ENCODE results near the gene PIK3IP1.
"Not testable (repeated sequence)": the region's sequence is repeated elsewhere in the genome, so short reads cannot be mapped to it uniquely, and the experiment has no call there.

The PIK3IP1 gene

GRCh38 chr22:31248965-31249958 lies 43.0 kb downstream of the PIK3IP1 start:
- no peak for DNase-seq (ENCODE audit: low read depth)
- TF ChIP-seq, protein P1, sequence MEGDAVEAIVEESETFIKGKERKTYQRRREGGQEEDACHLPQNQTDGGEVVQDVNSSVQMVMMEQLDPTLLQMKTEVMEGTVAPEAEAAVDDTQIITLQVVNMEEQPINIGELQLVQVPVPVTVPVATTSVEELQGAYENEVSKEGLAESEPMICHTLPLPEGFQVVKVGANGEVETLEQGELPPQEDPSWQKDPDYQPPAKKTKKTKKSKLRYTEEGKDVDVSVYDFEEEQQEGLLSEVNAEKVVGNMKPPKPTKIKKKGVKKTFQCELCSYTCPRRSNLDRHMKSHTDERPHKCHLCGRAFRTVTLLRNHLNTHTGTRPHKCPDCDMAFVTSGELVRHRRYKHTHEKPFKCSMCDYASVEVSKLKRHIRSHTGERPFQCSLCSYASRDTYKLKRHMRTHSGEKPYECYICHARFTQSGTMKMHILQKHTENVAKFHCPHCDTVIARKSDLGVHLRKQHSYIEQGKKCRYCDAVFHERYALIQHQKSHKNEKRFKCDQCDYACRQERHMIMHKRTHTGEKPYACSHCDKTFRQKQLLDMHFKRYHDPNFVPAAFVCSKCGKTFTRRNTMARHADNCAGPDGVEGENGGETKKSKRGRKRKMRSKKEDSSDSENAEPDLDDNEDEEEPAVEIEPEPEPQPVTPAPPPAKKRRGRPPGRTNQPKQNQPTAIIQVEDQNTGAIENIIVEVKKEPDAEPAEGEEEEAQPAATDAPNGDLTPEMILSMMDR (conservative IDR thresholded peaks at IDR 0.05; ENCODE audit: low read depth, low read length): no peak
- peak overlapping the region; percentile 86 for H3K4me3 ChIP-seq (ENCODE audit: low read length)

DNA sequence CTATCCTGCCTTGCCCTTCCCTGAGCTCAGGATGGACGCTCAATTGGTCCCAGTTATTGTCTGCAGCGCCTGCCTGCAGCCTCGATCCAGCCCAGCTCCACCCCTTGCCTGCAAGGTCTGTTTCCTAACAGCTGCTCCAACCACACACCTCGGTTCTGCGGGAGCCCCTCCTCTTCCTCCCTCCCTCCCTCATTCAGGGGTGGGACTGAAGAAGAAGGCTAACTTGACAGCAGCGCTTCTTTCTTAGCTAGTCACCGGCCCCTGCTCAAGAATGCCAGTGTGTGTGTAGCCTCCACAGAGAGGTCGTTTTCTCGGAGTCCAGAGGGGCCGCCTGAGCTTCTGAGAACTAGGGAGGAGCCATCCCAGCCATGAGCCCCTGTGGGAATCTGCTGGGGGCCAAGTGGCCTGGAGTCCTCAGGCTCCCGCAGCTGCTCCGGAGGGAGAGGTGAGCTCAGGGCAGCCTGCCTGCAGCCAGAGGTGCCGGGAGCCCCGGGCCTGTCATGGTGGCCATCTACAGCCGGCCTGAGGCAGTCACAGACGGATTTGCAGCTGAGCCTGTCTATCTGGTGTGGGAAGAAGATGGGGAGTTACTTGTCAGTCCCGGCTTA lies 44.0 kb downstream of the PIK3IP1 start:
- DNase-seq (ENCODE audit: low read depth): peak; percentile 81
- H3K4me3 ChIP-seq (ENCODE audit: low read length): peak overlapping the region; percentile 86
- TF ChIP-seq, protein P1 (conservative IDR thresholded peaks at IDR 0.05; ENCODE audit: low read depth, low read length): no peak

DNA sequence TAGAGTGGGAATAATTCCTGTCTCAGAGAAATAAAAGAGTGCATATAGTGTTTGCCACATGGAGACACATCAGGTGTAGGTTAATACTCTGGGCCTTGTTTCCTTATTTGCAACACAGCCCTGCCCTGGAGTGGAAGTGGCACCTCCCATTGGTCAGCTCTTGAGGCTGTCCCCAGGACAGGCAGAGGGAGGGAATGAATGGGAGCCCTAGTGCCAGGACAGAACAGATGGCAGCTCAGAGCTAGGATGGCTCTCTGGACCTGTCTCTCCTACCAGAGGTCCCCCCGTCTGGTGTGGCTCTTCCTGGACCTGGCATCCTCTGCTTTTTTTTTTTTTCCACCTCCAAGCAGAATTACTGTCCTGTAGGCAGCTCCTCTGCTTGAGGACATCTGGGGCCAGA lies 44.6 kb downstream of the PIK3IP1 start:
- H3K4me3 ChIP-seq (ENCODE audit: low read length): peak overlapping the region; percentile 86
- TF ChIP-seq, protein P1 (conservative IDR thresholded peaks at IDR 0.05; ENCODE audit: low read depth, low read length): no peak
- no peak for DNase-seq (ENCODE audit: low read depth)

- TF ChIP-seq, protein P1 (conservative IDR thresholded peaks at IDR 0.05; ENCODE audit: low read depth, low read length): no peak
These were observed 45.6 kb downstream of the PIK3IP1 start for GRCh38 chr22:31246687-31247086.

GRCh38 chr22:31245998-31246397 lies 46.3 kb downstream of the PIK3IP1 start:
- DNase-seq (ENCODE audit: low read depth); H3K4me3 ChIP-seq (ENCODE audit: low read length): not testable (repeated sequence)

More at GRCh38 chr22:31246687-31247086, 45.6 kb downstream of the PIK3IP1 start:
- no peak overlapping the region for H3K4me3 ChIP-seq (ENCODE audit: low read length)
- DNase-seq (ENCODE audit: low read depth): no peak

DNA sequence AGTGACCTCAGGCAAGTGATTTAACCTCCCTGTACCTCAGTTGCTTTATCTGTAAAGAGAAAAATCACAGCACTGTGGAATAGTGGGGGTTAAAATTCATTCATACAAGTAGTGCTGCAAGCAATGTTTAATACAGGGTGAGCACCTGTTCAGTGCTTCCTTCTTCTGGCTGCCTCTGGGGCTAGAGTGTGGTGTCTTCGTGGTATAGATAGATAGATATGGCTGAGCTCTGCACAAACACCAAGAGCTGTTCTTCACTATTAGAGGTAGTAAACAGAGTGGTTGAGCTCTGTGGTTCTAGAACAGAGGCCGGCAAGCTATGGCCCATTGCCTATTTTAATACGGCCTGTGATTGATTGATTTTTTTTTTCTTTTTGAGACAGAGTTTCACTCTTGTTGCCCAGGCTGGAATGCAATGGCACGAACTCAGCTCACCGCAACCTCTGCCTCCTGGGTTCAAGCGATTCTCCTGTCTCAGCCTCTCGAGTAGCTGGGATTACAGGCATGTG lies 47.3 kb downstream of the PIK3IP1 start:
- TF ChIP-seq, protein P1 (conservative IDR thresholded peaks at IDR 0.05; ENCODE audit: low read depth, low read length): no peak
- no peak for DNase-seq (ENCODE audit: low read depth)
- H3K4me3 ChIP-seq (ENCODE audit: low read length): no peak overlapping the region

Measured in retinal pigment epithelial cell (primary cell).